ENCODE measurements around the gene MYO9B.
A peak's percentile ranks its signal among the peaks of the same experiment; 100 is the strongest.

MYO9B gene

DNA sequence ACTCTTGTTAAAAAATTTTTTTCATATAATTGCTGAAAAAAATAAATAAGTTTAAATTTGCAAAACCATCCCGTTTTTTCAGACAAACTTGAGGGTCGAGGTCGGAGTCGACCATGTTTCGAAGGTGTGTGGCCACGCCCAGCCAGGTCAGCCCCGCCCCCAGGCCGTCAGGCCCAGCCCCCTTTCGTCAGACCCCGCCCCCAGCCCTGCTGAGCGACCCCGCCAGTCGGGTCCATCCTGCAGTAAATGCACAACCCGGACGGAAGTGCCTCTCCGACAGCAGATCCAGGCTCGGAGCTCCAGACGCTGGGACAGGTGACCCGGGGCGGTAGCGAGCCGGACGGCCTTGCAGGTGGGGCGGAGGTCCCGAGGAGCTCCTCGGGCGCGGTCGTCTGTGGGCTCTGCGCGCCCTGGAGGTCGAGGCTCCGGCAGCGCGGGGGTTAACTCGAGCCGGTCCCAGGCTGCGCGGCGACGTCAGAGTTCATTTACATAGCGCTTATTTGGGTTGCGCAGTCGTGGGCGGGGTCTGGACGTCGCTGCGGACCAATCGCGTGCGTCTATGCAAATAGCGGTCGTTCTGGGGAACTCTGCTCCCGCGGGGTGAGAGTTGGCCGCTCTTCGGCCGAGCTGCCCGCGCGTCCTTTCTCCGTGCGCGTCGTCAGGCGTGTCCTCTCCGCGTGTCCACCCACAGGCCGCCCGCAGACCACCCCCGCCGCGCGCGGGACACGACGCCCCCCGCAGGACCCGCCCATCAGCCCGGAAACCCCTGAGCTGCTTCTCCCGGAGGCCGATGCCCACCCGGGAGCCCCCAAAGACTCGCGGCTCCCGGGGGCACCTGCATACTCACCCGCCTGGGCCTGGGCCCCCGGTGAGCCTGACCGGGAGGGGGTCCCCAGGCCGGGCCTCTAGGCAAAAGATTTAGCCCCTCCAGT is 150.7 kb downstream of the MYO9B start, which contains the start of gene OCEL1:
Gene OCEL1 (plus strand): TSS at position 225 of the 932 bp plus-strand sequence. CDS start 22 bp downstream, at position 247.
- Histone ChIP-seq H3K23ac (ENCODE audit: low read length) (no peak within 1 kb of the TSS), H3K9ac (ENCODE audit: low read length) (peak within 1 kb of the TSS; percentile 31), H3K14ac (ENCODE audit: low read length) (peak within 1 kb of the TSS; percentile 75), H3K9me3 (ENCODE audit: insufficient read depth, low read depth, low read length) (no peaks in the 10 kb centered on the region), H2BK120ac (ENCODE audit: insufficient read depth, low read length, poor library complexity) (peak within 1 kb of the TSS; percentile 48), H4K91ac (ENCODE audit: low read depth, low read length) (peak within 1 kb of the TSS; percentile 57), H3K4me3 (ENCODE audit: low read depth, low read length) (peak within 1 kb of the TSS; percentile 72), H3K4me1 (ENCODE audit: control insufficient read depth in 1 of 2, insufficient read depth in 2 of 2, low read length in 2 of 2) (peaks cover 6 to 9% of the 10 kb centered on the region in 2 experiments), H3K36me3 (ENCODE audit: control insufficient read depth in 1 of 2, insufficient read depth in 2 of 2, low read length in 2 of 2) (peaks cover 15% of the 10 kb centered on the region in 2 experiments), H2AK5ac (ENCODE audit: low read length) (peak within 1 kb of the TSS; percentile 96), H4K8ac (ENCODE audit: low read depth, low read length) (peak within 1 kb of the TSS; percentile 75), H3K18ac (ENCODE audit: low read length) (peak within 1 kb of the TSS; percentile 76), H2BK5ac (ENCODE audit: low read depth, low read length, poor library complexity) (peak within 1 kb of the TSS; percentile 67), H3K4ac (ENCODE audit: low read depth, low read length) (peak within 1 kb of the TSS; percentile 82), H3K79me1 (ENCODE audit: low read length) (peaks cover 7% of the 10 kb centered on the region), H2BK12ac (ENCODE audit: low read length) (peak within 1 kb of the TSS; percentile 61), H2AFZ (ENCODE audit: insufficient read depth, low read length, poor library complexity) (peak within 1 kb of the TSS; percentile 13), H4K12ac (ENCODE audit: low read depth, low read length) (peak within 1 kb of the TSS; percentile 85), H3K27me3 (ENCODE audit: insufficient read depth, low read length) (no peaks in the 10 kb centered on the region), H3K79me2 (ENCODE audit: control insufficient read depth, insufficient read depth, low read length, poor library complexity) (peaks cover 5% of the 10 kb centered on the region), H3K27ac (ENCODE audit: low read depth, low read length) (peak within 1 kb of the TSS; percentile 92), H3K4me2 (ENCODE audit: low read length) (peak within 1 kb of the TSS; percentile 88)
- peak; percentile 99 to 100 for DNase-seq
- no CpG with 5 or more reads among the region's 90 CpGs for WGBS (ENCODE audit: extremely low coverage, insufficient coverage, insufficient read length)

DNA sequence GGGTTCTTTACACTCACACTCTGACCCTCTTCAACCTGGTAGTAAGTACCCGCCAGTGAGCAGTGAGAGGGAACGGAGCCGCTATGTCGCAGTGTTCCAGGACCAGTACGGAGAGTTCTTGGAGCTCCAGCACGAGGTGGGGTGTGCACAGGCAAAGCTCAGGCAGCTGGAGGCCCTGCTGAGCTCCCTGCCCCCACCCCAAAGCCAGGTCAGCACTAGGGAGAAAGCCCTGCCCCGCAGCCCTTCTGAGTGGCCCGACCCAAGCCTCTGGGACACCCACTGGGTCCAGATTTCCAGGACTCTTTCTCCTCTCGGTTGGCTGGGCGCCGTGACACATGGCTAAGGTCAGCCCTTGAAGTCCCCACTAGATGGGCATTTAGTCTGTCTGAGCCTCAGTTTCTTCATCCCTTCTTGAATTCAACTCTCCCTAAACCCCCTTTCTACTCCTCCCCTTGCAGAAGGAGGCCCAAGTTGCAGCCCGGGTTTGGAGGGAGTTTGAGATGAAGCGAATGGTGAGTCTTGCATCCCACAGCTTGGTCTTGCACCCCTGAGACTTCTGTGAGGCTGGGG is 152.3 kb downstream of the MYO9B start:
- Histone ChIP-seq H3K79me1 (ENCODE audit: low read length) (peaks cover 7% of the 10 kb centered on the region), H2AFZ (ENCODE audit: insufficient read depth, low read length, poor library complexity) (no peak overlapping the region), H3K4me3 (ENCODE audit: low read depth, low read length) (no peak overlapping the region), H3K9ac (ENCODE audit: low read length) (no peak overlapping the region), H4K91ac (ENCODE audit: low read depth, low read length) (peak overlapping the region; percentile 33), H3K14ac (ENCODE audit: low read length) (peak overlapping the region; percentile 25), H3K23ac (ENCODE audit: low read length) (no peak overlapping the region), H2BK12ac (ENCODE audit: low read length) (no peak overlapping the region), H3K79me2 (ENCODE audit: control insufficient read depth, insufficient read depth, low read length, poor library complexity) (peaks cover 5% of the 10 kb centered on the region), H3K4ac (ENCODE audit: low read depth, low read length) (no peak overlapping the region), H4K8ac (ENCODE audit: low read depth, low read length) (no peak overlapping the region), H3K27me3 (ENCODE audit: insufficient read depth, low read length) (no peaks in the 10 kb centered on the region), H4K12ac (ENCODE audit: low read depth, low read length) (peak overlapping the region; percentile 50), H3K27ac (ENCODE audit: low read depth, low read length) (no peak overlapping the region), H3K9me3 (ENCODE audit: insufficient read depth, low read depth, low read length) (no peaks in the 10 kb centered on the region), H3K4me2 (ENCODE audit: low read length) (no peak overlapping the region), H2BK5ac (ENCODE audit: low read depth, low read length, poor library complexity) (no peak overlapping the region), H2AK5ac (ENCODE audit: low read length) (no peak overlapping the region), H3K18ac (ENCODE audit: low read length) (no peak overlapping the region), H3K4me1 (ENCODE audit: control insufficient read depth in 1 of 2, insufficient read depth in 2 of 2, low read length in 2 of 2) (peaks cover 6 to 9% of the 10 kb centered on the region in 2 experiments), H2BK120ac (ENCODE audit: insufficient read depth, low read length, poor library complexity) (no peak overlapping the region), H3K36me3 (ENCODE audit: control insufficient read depth in 1 of 2, insufficient read depth in 2 of 2, low read length in 2 of 2) (peaks cover 30 to 31% of the 10 kb centered on the region in 2 experiments)
- DNase-seq: no peak
- no CpG with 5 or more reads among the region's 13 CpGs for WGBS (ENCODE audit: extremely low coverage, insufficient coverage, insufficient read length)

DNA sequence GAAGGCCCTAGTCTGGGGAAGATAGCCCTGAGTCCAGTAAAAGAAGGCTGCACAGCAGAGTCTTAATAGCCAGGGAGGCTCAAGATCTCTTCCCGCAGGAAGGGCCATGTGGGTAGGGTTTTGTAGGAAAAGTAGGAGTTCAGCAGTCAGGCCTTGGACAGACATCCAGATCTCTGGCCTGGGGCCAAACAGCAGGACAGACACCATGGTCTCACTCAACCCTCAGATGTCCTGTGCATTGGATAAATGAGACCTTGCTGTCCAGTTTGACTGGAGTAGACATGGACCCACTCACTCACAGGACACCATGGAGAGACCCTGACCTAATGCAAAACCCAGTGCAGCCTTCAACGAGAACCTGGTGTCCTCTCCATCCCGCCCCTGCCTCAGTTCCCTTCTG is 154.3 kb downstream of the MYO9B start:
- H3K14ac ChIP-seq (ENCODE audit: low read length): no peak overlapping the region
- no peak overlapping the region for H4K8ac ChIP-seq (ENCODE audit: low read depth, low read length)
- H2AK5ac ChIP-seq (ENCODE audit: low read length): no peak overlapping the region
- no peak for DNase-seq
- H3K9me3 ChIP-seq (ENCODE audit: insufficient read depth, low read depth, low read length): no peaks in the 10 kb centered on the region
- H3K79me2 ChIP-seq (ENCODE audit: control insufficient read depth, insufficient read depth, low read length, poor library complexity): peaks cover 5% of the 10 kb centered on the region
- no peak overlapping the region for H3K9ac ChIP-seq (ENCODE audit: low read length)
- no peak overlapping the region for H3K27ac ChIP-seq (ENCODE audit: low read depth, low read length)
- H4K12ac ChIP-seq (ENCODE audit: low read depth, low read length): no peak overlapping the region
- no peak overlapping the region for H3K23ac ChIP-seq (ENCODE audit: low read length)
- H3K36me3 ChIP-seq (ENCODE audit: control insufficient read depth in 1 of 2, insufficient read depth in 2 of 2, low read length in 2 of 2): peaks cover 45 to 47% of the 10 kb centered on the region in 2 experiments
- H3K4me2 ChIP-seq (ENCODE audit: low read length): no peak overlapping the region
- no peaks in the 10 kb centered on the region for H3K27me3 ChIP-seq (ENCODE audit: insufficient read depth, low read length)
- H4K91ac ChIP-seq (ENCODE audit: low read depth, low read length): no peak overlapping the region
- WGBS (ENCODE audit: extremely low coverage, insufficient coverage, insufficient read length): no CpG with 5 or more reads among the region's 3 CpGs
- peaks cover 7% of the 10 kb centered on the region for H3K79me1 ChIP-seq (ENCODE audit: low read length)
- H3K4ac ChIP-seq (ENCODE audit: low read depth, low read length): no peak overlapping the region
- no peak overlapping the region for H2AFZ ChIP-seq (ENCODE audit: insufficient read depth, low read length, poor library complexity)
- no peak overlapping the region for H2BK120ac ChIP-seq (ENCODE audit: insufficient read depth, low read length, poor library complexity)
- H3K4me3 ChIP-seq (ENCODE audit: low read depth, low read length): no peak overlapping the region
- no peak overlapping the region for H3K18ac ChIP-seq (ENCODE audit: low read length)
- H2BK5ac ChIP-seq (ENCODE audit: low read depth, low read length, poor library complexity): no peak overlapping the region
- peaks cover 8 to 11% of the 10 kb centered on the region in 2 experiments for H3K4me1 ChIP-seq (ENCODE audit: control insufficient read depth in 1 of 2, insufficient read depth in 2 of 2, low read length in 2 of 2)
- no peak overlapping the region for H2BK12ac ChIP-seq (ENCODE audit: low read length)

DNA sequence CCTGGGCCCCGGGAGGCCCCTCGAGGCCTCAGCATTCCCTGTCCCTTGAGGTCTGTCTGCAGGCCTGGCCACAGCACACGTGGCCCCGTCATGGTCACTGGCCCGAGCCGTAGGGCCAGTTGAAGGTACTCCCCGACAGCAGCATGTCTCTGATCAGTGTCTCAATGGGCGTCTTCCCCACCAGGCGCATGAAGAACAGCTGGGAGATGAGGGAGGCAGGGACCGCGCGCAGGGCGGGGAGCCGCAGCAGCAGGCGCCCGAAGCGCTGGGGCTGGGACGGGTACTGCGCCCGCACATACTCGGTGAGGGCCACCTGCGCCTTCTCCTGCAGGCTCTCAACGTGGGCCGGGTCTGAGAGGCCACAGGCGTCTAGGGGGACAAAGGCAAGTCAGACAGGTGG is 156.7 kb downstream of the MYO9B start:
- no peak overlapping the region for H4K91ac ChIP-seq (ENCODE audit: low read depth, low read length)
- no peak overlapping the region for H3K4ac ChIP-seq (ENCODE audit: low read depth, low read length)
- H3K23ac ChIP-seq (ENCODE audit: low read length): no peak overlapping the region
- H3K79me1 ChIP-seq (ENCODE audit: low read length): peaks cover 6% of the 10 kb centered on the region
- no peak for DNase-seq
- no peak overlapping the region for H3K27ac ChIP-seq (ENCODE audit: low read depth, low read length)
- H3K18ac ChIP-seq (ENCODE audit: low read length): peak overlapping the region; percentile 30
- H4K12ac ChIP-seq (ENCODE audit: low read depth, low read length): no peak overlapping the region
- peaks cover 16 to 19% of the 10 kb centered on the region in 2 experiments for H3K4me1 ChIP-seq (ENCODE audit: control insufficient read depth in 1 of 2, insufficient read depth in 2 of 2, low read length in 2 of 2)
- no peak overlapping the region for H3K4me2 ChIP-seq (ENCODE audit: low read length)
- no peaks in the 10 kb centered on the region for H3K9me3 ChIP-seq (ENCODE audit: insufficient read depth, low read depth, low read length)
- no peak overlapping the region for H4K8ac ChIP-seq (ENCODE audit: low read depth, low read length)
- no peak overlapping the region for H2BK120ac ChIP-seq (ENCODE audit: insufficient read depth, low read length, poor library complexity)
- H3K79me2 ChIP-seq (ENCODE audit: control insufficient read depth, insufficient read depth, low read length, poor library complexity): peaks cover 5% of the 10 kb centered on the region
- H2AFZ ChIP-seq (ENCODE audit: insufficient read depth, low read length, poor library complexity): no peak overlapping the region
- H2AK5ac ChIP-seq (ENCODE audit: low read length): no peak overlapping the region
- H3K27me3 ChIP-seq (ENCODE audit: insufficient read depth, low read length): no peaks in the 10 kb centered on the region
- no peak overlapping the region for H3K14ac ChIP-seq (ENCODE audit: low read length)
- WGBS (ENCODE audit: extremely low coverage, insufficient coverage, insufficient read length): no CpG with 5 or more reads among the region's 25 CpGs
- peaks cover 56 to 63% of the 10 kb centered on the region in 2 experiments for H3K36me3 ChIP-seq (ENCODE audit: control insufficient read depth in 1 of 2, insufficient read depth in 2 of 2, low read length in 2 of 2)
- H2BK5ac ChIP-seq (ENCODE audit: low read depth, low read length, poor library complexity): no peak overlapping the region
- no peak overlapping the region for H3K4me3 ChIP-seq (ENCODE audit: low read depth, low read length)
- no peak overlapping the region for H2BK12ac ChIP-seq (ENCODE audit: low read length)
- H3K9ac ChIP-seq (ENCODE audit: low read length): no peak overlapping the region

Data from trophoblast cell (in vitro differentiated cells and primary cell).